RPMI7951 (cell line): ENCODE measurements around the gene WDR11. TPM values are rescaled to one million over a fixed set of nuclear protein-coding genes. Genes with fewer than 3 reads are reported as not detected.

Experiments used
- DNase-seq: peaks from one replicate; pipeline ENCODE4 v3.0.0-alpha.2; 2012; ENCODE audit warnings: low read depth
- total RNA-seq: library from RNA; depleted of rRNA; stranded (reverse); fragments of >200 nt; shearing (Covaris generic); gene quantifications from 2 replicates; pipeline ENCODE4 v1.2.3, GENCODE V29; 2014

Gene WDR11
- total RNA-seq, 1 experiment from 2014 or later = 33.4 TPM

GRCh38 chr10:120944586-120945125, 93.5 kb downstream of the WDR11 start:
- DNase-seq = no peak

- no peak for DNase-seq
Measured at GRCh38 chr10:120945182-120945581, 94.0 kb downstream of the WDR11 start.

- peak; percentile 6 for DNase-seq
Measured at GRCh38 chr10:120945801-120946302, 94.7 kb downstream of the WDR11 start.

- DNase-seq = peak; percentile 15
Measured at GRCh38 chr10:120946497-120946896, 95.3 kb downstream of the WDR11 start.

GRCh38 chr10:120948889-120949608, 97.9 kb downstream of the WDR11 start:
- peak; percentile 62 for DNase-seq

- DNase-seq = no peak
Measured at GRCh38 chr10:120949609-120950031, 98.5 kb downstream of the WDR11 start.

- peak; percentile 61 for DNase-seq
Measured at GRCh38 chr10:120950051-120950561, 98.9 kb downstream of the WDR11 start.

GRCh38 chr10:120951288-120951687, 100.1 kb downstream of the WDR11 start:
- no peak for DNase-seq

- no peak for DNase-seq
Measured at GRCh38 chr10:120953897-120954296, 102.7 kb downstream of the WDR11 start.
